GM12878 (cell line): ENCODE data around the gene SLC38A7. TPM values are rescaled to one million over a fixed set of nuclear protein-coding genes. Genes with fewer than 3 reads are reported as not detected.

Experiments
- ATAC-seq: fragments of 200-7000 bp; cut with Tn5 transposase; 3 replicates; pipeline ENCODE4 v1.9.1; 2020; ENCODE audit warnings: mild to moderate bottlenecking, moderate library complexity
- BruUV-seq: library from RNA; stranded (reverse); fragments of 400-500 nt; replicated peaks from 2 replicates; lab custom pipeline; 2021; lab: Mats Ljungman, UMichigan
- CTCF ChIA-PET: fragments of 300-600 bp; sonication (Branson Sonifier 250); formaldehyde crosslinking; extraction: SDS; loops from one replicate; lab custom pipeline; 2021; ENCODE audit warnings: inconsistent platforms; lab: Yijun Ruan, JAX
- POLR2A ChIA-PET: fragments of 350-600 bp; formaldehyde crosslinking; extraction: SDS; loops from one replicate; lab custom pipeline; 2021; ENCODE audit warnings: inconsistent platforms; lab: Charles Lee
- RAD21 ChIA-PET: fragments of 300-600 bp; sonication (Branson Sonifier 250); formaldehyde crosslinking; loops from one replicate; lab custom pipeline; 2023; ENCODE audit warnings: antibody characterized with exemption; ENCODE audit not compliant: unreplicated experiment; lab: Charles Lee
- SMC1A ChIA-PET: fragments of 300-600 bp; sonication (Branson Sonifier 250); formaldehyde crosslinking; loops from one replicate; lab custom pipeline; 2023; ENCODE audit not compliant: unreplicated experiment, uncharacterized antibody; lab: Charles Lee
- DNase-seq: peaks from one replicate; pipeline ENCODE4 v3.0.0-alpha.2; 2011; ENCODE audit warnings: low read depth, low spot score
- FAIRE-seq: peaks from 3 replicates; lab custom pipeline; 2011; peaks lifted over from hg19 to GRCh38; lab: Jason Lieb, UNC
- H2AFZ ChIP-seq: 2 replicates; pipeline ENCODE4 v1.6.0; 2011; ENCODE audit warnings: low read depth, low read length, control low read depth; ENCODE audit not compliant: control insufficient read depth
- H3K27ac ChIP-seq: 2 replicates; pipeline ENCODE4 v1.5.1; 2011; ENCODE audit warnings: control low read depth; ENCODE audit not compliant: control insufficient read depth, insufficient read depth
- H3K27me3 ChIP-seq, 2 experiments: replicated peaks in 1 of 2; 2 replicates each; pipeline versions ENCODE4 v1.6.0 to v1.6.1; 2011; ENCODE audit warnings: low read length in 1 of 2; ENCODE audit not compliant: control insufficient read depth in 2 of 2, insufficient read depth in 2 of 2
- H3K36me3 ChIP-seq, 2 experiments: 2 replicates each; pipeline ENCODE4 v1.5.1; 2011; ENCODE audit warnings: low read length in 1 of 2; ENCODE audit not compliant: control insufficient read depth in 2 of 2, insufficient read depth in 2 of 2
- H3K4me1 ChIP-seq: 2 replicates; pipeline ENCODE4 v1.6.1; 2011; ENCODE audit warnings: mild to moderate bottlenecking, low read length, moderate library complexity, mixed read lengths; ENCODE audit not compliant: control insufficient read depth, insufficient read depth
- H3K4me2 ChIP-seq: 2 replicates; pipeline ENCODE4 v1.6.0; 2011; ENCODE audit warnings: control low read depth; ENCODE audit not compliant: control insufficient read depth, insufficient read depth
- H3K4me3 ChIP-seq: fragments of 200-600 bp; sonication (generic); 2 replicates; pipeline ENCODE4 v1.5.1; 2016
- H3K79me2 ChIP-seq: 2 replicates; pipeline ENCODE4 v1.6.0; 2011; ENCODE audit warnings: low read length; ENCODE audit not compliant: control insufficient read depth, insufficient read depth
- H3K9ac ChIP-seq: 2 replicates; pipeline ENCODE4 v1.8.0; 2011; ENCODE audit warnings: low read length, control low read depth, mixed read lengths; ENCODE audit not compliant: control insufficient read depth, insufficient read depth
- H3K9me3 ChIP-seq: replicated peaks from 3 replicates; pipeline ENCODE4 v1.5.1; 2011; ENCODE audit warnings: mild to moderate bottlenecking, low read length; ENCODE audit not compliant: control insufficient read depth, insufficient read depth
- H4K20me1 ChIP-seq: 2 replicates; pipeline ENCODE4 v1.6.0; 2011; ENCODE audit not compliant: control insufficient read depth, insufficient read depth
- ATF7 ChIP-seq: fragments of 450-650 bp; IDR thresholded peaks from 2 replicates; pipeline ENCODE4 v1.6.1; 2016; ENCODE audit warnings: low read depth, mild to moderate bottlenecking
- BHLHE40 ChIP-seq, 2 experiments: fragments of 450-650 bp in 1 of 2; IDR thresholded peaks; 2 replicates each; pipeline ENCODE4 v1.6.1; 2011 to 2017; ENCODE audit warnings: low read depth in 2 of 2, borderline replicate concordance in 1 of 2, improper control_type of control experiment in 1 of 2, low read length in 1 of 2, mild to moderate bottlenecking in 1 of 2
- CREM ChIP-seq: IDR thresholded peaks from 2 replicates; pipeline ENCODE4 v1.6.1; 2014; ENCODE audit warnings: antibody characterized with exemption, low read depth
- FOXM1 ChIP-seq: IDR thresholded peaks from 2 replicates; pipeline ENCODE4 v1.6.1; 2012; ENCODE audit warnings: low read depth, mild to moderate bottlenecking, inconsistent platforms, low read length, moderate library complexity
- KAT2A ChIP-seq: conservative IDR thresholded peaks from 2 replicates; pipeline ENCODE4 v1.6.1; 2011; ENCODE audit warnings: low read depth, low read length; ENCODE audit not compliant: control insufficient read depth
- LARP7 ChIP-seq: fragments of 450-650 bp; IDR thresholded peaks from 2 replicates; pipeline ENCODE4 v1.6.1; 2017; ENCODE audit warnings: mild to moderate bottlenecking
- NFYB ChIP-seq: IDR thresholded peaks from 2 replicates; pipeline ENCODE4 v1.6.1; 2011; ENCODE audit warnings: low read depth, mild to moderate bottlenecking, low read length, improper control_type of control experiment, moderate library complexity; ENCODE audit not compliant: insufficient read depth
- SREBF2 ChIP-seq: IDR thresholded peaks from 2 replicates; pipeline ENCODE4 v1.6.1; 2012; ENCODE audit warnings: mild to moderate bottlenecking, low read length
- TARDBP ChIP-seq: IDR thresholded peaks from 2 replicates; pipeline ENCODE4 v1.6.1; 2016; ENCODE audit warnings: borderline replicate concordance
- TBL1XR1 ChIP-seq: IDR thresholded peaks from 2 replicates; pipeline ENCODE4 v1.6.1; 2012; ENCODE audit warnings: low read depth, low read length, improper control_type of control experiment
- ZBED1 ChIP-seq: IDR thresholded peaks from 2 replicates; pipeline ENCODE4 v1.6.1; 2016; ENCODE audit warnings: borderline replicate concordance
- ZNF24 ChIP-seq: fragments of 450-650 bp; IDR thresholded peaks from 2 replicates; pipeline ENCODE4 v1.6.1; 2017; ENCODE audit warnings: antibody characterized with exemption, mild to moderate bottlenecking
- ZSCAN29 ChIP-seq: fragments of 450-650 bp; IDR thresholded peaks from 2 replicates; pipeline ENCODE4 v1.6.1; 2017; ENCODE audit warnings: mild to moderate bottlenecking, moderate library complexity
- ZZZ3 ChIP-seq: IDR thresholded peaks from 2 replicates; pipeline ENCODE4 v1.6.1; 2011; ENCODE audit warnings: low read depth; ENCODE audit not compliant: control insufficient read depth, insufficient read length
- WGBS: methylation state at CpG from one replicate; pipeline ENCODE4 v1.1.6; 2016; ENCODE audit warnings: low lambda C conversion rate; ENCODE audit not compliant: insufficient replicate concordance, insufficient coverage; ENCODE audit errors: missing lambda C conversion rate; 5-methylcytosine and 5-hydroxymethylcytosine counted together
- in situ Hi-C: fragments of 300-500 bp; cut with MboI; formaldehyde crosslinking; loops from 9 replicates; pipeline ENCODE4 v1.14.3; 2018; ENCODE audit warnings: mixed read lengths
- intact Hi-C: fragments of 100-400 bp; cut with micrococcal nuclease; formaldehyde crosslinking; loops from one replicate; pipeline ENCODE4 v1.14.2; 2022; ENCODE audit not compliant: unreplicated experiment
- polyA plus RNA-seq, 11 experiments: library from polyadenylated mRNA; depleted of rRNA in 4 of 11; unstranded in 6 of 11; stranded (reverse) in 5 of 11; fragments of >200 nt; fragmentation: Nextera tagmentation in 4 of 11; fragmentation: Illumina TruSeq in 1 of 11; extraction: Ambion mirVana in 4 of 11; extraction: Trizol in 1 of 11; gene quantifications; 1 replicate in 1 of 11; 2 replicates in 10 of 11; pipeline versions ENCODE4 v1.2.1 to v1.2.3, GENCODE V29; 2011 to 2016; ENCODE audit warnings: inconsistent platforms in 2 of 11, missing spikeins in 2 of 11, low read depth in 1 of 11
- total RNA-seq, 4 experiments: library from RNA; depleted of rRNA in 3 of 4; stranded (reverse); fragments of >200 nt in 3 of 4; fragmentation: Illumina TruSeq in 1 of 4; extraction: Trizol in 1 of 4; gene quantifications; 2 replicates each; pipeline versions ENCODE4 v1.2.1 to v1.2.3, GENCODE V29; 2013 to 2021
- TF ChIP-seq, protein P1 (sequence below): IDR thresholded peaks from 2 replicates; pipeline ENCODE4 v1.6.1; 2012; ENCODE audit warnings: low read depth, low read length, improper control_type of control experiment

SLC38A7 gene
- total and polyA plus RNA-seq, 10 of the 15 experiments (the other 5 are each of a cell fraction or from before 2014, with no cell fraction given): 1.4 to 7.8 (median 4.7) TPM

DNA sequence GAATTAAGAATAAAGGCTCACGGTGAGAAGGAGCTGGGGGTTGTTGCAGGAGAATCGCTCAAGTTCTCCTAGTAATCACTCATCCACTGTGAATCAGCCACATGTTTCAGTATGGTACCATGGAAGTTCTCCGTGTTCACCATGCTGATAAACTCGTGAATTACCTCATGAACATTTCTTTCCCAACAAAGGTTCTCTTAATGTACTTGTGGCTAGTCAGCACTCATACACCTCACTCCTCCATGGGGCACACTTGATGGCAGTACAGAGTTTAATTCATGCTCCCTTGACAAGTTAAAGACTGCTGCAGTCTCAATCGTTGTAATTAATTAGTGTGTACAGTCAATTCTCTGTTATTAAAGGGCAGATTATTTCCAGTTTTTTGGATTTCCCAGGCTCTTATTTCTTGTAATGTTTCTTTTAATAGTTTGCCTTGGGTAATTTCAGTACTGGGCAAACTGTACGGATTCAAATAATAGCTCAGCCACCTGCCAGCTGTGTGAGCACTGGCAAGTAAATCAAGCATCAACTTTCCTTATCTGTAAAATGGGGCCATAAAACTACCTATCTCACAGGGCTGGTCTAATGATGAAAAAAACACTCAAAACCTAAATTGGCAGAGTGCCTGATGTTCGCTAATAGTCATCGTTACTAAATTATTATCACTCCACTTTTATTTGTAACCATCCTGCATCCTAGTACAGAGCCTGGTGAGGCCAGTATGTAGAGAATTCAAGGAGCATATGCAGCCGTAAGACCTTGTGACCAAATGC is 43.4 kb upstream of the SLC38A7 start:
- no peak for ATAC-seq
- in situ Hi-C loops: loop anchor here (25.0 kb wide), 1 partner anchor 216 kb away; the partner anchor contains the start of genes NDRG4 and SETD6
- no peaks in the 10 kb centered on the region for H3K9me3 ChIP-seq
- ChIA-PET CTCF (interaction anchor here (1.1 to 1.3 kb wide), 2 partner anchors 10 to 116 kb away, joined by 3 to 5 read pairs; no protein-coding TSS in a partner anchor), SMC1A (no interaction called here), POLR2A (no interaction called here), RAD21 (interaction anchor here (1.4 kb wide), 1 partner anchor 28 kb away, joined by 3 read pairs; no protein-coding TSS in a partner anchor)
- no peak overlapping the region for H3K27ac ChIP-seq
- BruUV-seq: no TSS peak
- no peak for DNase-seq
- no peaks in the 10 kb centered on the region for H3K27me3 ChIP-seq
- H3K9ac ChIP-seq: no peak overlapping the region
- no peak for TF ChIP-seq NFYB
- TF ChIP-seq, protein P1, sequence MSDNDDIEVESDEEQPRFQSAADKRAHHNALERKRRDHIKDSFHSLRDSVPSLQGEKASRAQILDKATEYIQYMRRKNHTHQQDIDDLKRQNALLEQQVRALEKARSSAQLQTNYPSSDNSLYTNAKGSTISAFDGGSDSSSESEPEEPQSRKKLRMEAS: no peak
- no peak for TF ChIP-seq ZSCAN29
- TF ChIP-seq FOXM1: no peak
- TF ChIP-seq ZNF24: no peak
- no peak for TF ChIP-seq SREBF2
- TF ChIP-seq BHLHE40 (IDR thresholded peaks at IDR 0.05; ENCODE audit: borderline replicate concordance in 1 of 2, low read depth in 2 of 2, low read length in 1 of 2): no peak
- no peak for TF ChIP-seq TARDBP
- TF ChIP-seq LARP7: no peak
- no peak for TF ChIP-seq ZZZ3
- TF ChIP-seq CREM: no peak
- TF ChIP-seq KAT2A: no peak
- TF ChIP-seq ATF7: no peak
- TF ChIP-seq ZBED1: no peak
- no peak for TF ChIP-seq TBL1XR1
- intact Hi-C loops: no loop called here
- no peak for FAIRE-seq
- H3K4me3 ChIP-seq: no peak overlapping the region
- no peak overlapping the region for H3K4me2 ChIP-seq
- H2AFZ ChIP-seq: no peak overlapping the region
- H3K79me2 ChIP-seq: peaks cover 53% of the 10 kb centered on the region
- H4K20me1 ChIP-seq: no peaks in the 10 kb centered on the region
- 91% methylated on average over 9 of the region's 9 CpGs for WGBS
- H3K4me1 ChIP-seq: peaks cover 7% of the 10 kb centered on the region; the same call in 1 of the 2 replicates
- H3K36me3 ChIP-seq: peaks cover 0 to 10% of the 10 kb centered on the region in 2 experiments; a peak in 2 of 4 replicates
